HG02759 (cell line): ENCODE results near the gene GPD2.
A peak's percentile ranks its signal among the peaks of the same experiment; 100 is the strongest.
"Not testable (repeated sequence)": the region's sequence is repeated elsewhere in the genome, so short reads cannot be mapped to it uniquely, and the experiment has no call there.

Source experiments
- ATAC-seq: cut with Tn5 transposase; IDR thresholded peaks from one replicate; pipeline ENCODE4 v1.9.1; 2021; ENCODE audit warnings: mild to moderate bottlenecking, moderate library complexity; ENCODE audit not compliant: unreplicated experiment

GPD2 gene

GRCh38 chr2:156473445-156473844 lies 37.3 kb downstream of the GPD2 start:
- ATAC-seq, result no peak

- ATAC-seq, result no peak
Measured at GRCh38 chr2:156474401-156474800, 38.2 kb downstream of the GPD2 start.

GRCh38 chr2:156476021-156476849 lies 40.1 kb downstream of the GPD2 start:
- no peak for ATAC-seq

GRCh38 chr2:156476850-156477206 lies 40.6 kb downstream of the GPD2 start:
- ATAC-seq, result peak; percentile 76

- no peak for ATAC-seq
Measured at GRCh38 chr2:156480376-156480775, 44.2 kb downstream of the GPD2 start.

- ATAC-seq, result no peak
Measured at GRCh38 chr2:156481312-156481711, 45.1 kb downstream of the GPD2 start.

GRCh38 chr2:156483741-156484173 lies 47.6 kb downstream of the GPD2 start:
- ATAC-seq, result no peak

GRCh38 chr2:156486147-156486546 lies 50.0 kb downstream of the GPD2 start:
- ATAC-seq, result no peak

- ATAC-seq, result no peak
Measured at GRCh38 chr2:156486614-156487013, 50.4 kb downstream of the GPD2 start.

GRCh38 chr2:156489195-156489594 lies 53.0 kb downstream of the GPD2 start:
- ATAC-seq, result no peak

GRCh38 chr2:156489750-156490465 lies 53.7 kb downstream of the GPD2 start:
- ATAC-seq, result no peak

- ATAC-seq, result no peak
Measured at GRCh38 chr2:156490466-156490840, 54.3 kb downstream of the GPD2 start.

- ATAC-seq, result no peak
Measured at GRCh38 chr2:156491176-156491575, 55.0 kb downstream of the GPD2 start.

GRCh38 chr2:156492979-156493378 lies 56.8 kb downstream of the GPD2 start:
- no peak for ATAC-seq

GRCh38 chr2:156495998-156496397 lies 59.8 kb downstream of the GPD2 start:
- ATAC-seq, result not testable (repeated sequence)

- ATAC-seq, result peak; percentile 61
Measured at GRCh38 chr2:156505696-156506095, 69.5 kb downstream of the GPD2 start.

GRCh38 chr2:156511122-156511521 lies 74.9 kb downstream of the GPD2 start:
- ATAC-seq, result peak; percentile 30

- peak; percentile 47 for ATAC-seq
Measured at GRCh38 chr2:156511803-156512202, 75.6 kb downstream of the GPD2 start.

GRCh38 chr2:156512451-156512850 lies 76.3 kb downstream of the GPD2 start:
- no peak for ATAC-seq

GRCh38 chr2:156513219-156513618 lies 77.0 kb downstream of the GPD2 start:
- ATAC-seq, result no peak

- ATAC-seq, result no peak
Measured at GRCh38 chr2:156517419-156517818, 81.2 kb downstream of the GPD2 start.

- ATAC-seq, result no peak
Measured at GRCh38 chr2:156518138-156518537, 82.0 kb downstream of the GPD2 start.
